ENCODE data around the gene FOXD1.
"Not testable (repeated sequence)": the region's sequence is repeated elsewhere in the genome, so short reads cannot be mapped to it uniquely, and the experiment has no call there.

Gene FOXD1

GRCh38 chr5:73448463-73449136, at the start of gene FOXD1:
Gene FOXD1, minus strand, starts transcription at chr5:73448777. Its CDS starts 415 bp downstream, at chr5:73448362.
- peak within 1 kb of the TSS; percentile 64 for H3K4me3 ChIP-seq (ENCODE audit: low read depth, low read length)
- DNase-seq (ENCODE audit: low read depth) = peak; percentile 93

- no peak for DNase-seq (ENCODE audit: low read depth)
- H3K4me3 ChIP-seq (ENCODE audit: low read depth, low read length) = peak overlapping the region; percentile 92
Measured at GRCh38 chr5:73497497-73498056, 49.0 kb upstream of the FOXD1 start.

GRCh38 chr5:73496984-73497457, 48.4 kb upstream of the FOXD1 start:
- no peak overlapping the region for H3K4me3 ChIP-seq (ENCODE audit: low read depth, low read length)
- peak; percentile 17 for DNase-seq (ENCODE audit: low read depth)

GRCh38 chr5:73495772-73496335, 47.3 kb upstream of the FOXD1 start:
- no peak overlapping the region for H3K4me3 ChIP-seq (ENCODE audit: low read depth, low read length)
- no peak for DNase-seq (ENCODE audit: low read depth)

- H3K4me3 ChIP-seq (ENCODE audit: low read depth, low read length) = no peak overlapping the region
- no peak for DNase-seq (ENCODE audit: low read depth)
Measured at GRCh38 chr5:73494721-73495120, 46.1 kb upstream of the FOXD1 start.

GRCh38 chr5:73493421-73493820, 44.8 kb upstream of the FOXD1 start:
- no peak for DNase-seq (ENCODE audit: low read depth)
- no peak overlapping the region for H3K4me3 ChIP-seq (ENCODE audit: low read depth, low read length)

GRCh38 chr5:73491155-73491554, 42.6 kb upstream of the FOXD1 start:
- no peak overlapping the region for H3K4me3 ChIP-seq (ENCODE audit: low read depth, low read length)
- no peak for DNase-seq (ENCODE audit: low read depth)

- no peak for DNase-seq (ENCODE audit: low read depth)
- no peak overlapping the region for H3K4me3 ChIP-seq (ENCODE audit: low read depth, low read length)
Measured at GRCh38 chr5:73490088-73490487, 41.5 kb upstream of the FOXD1 start.

GRCh38 chr5:73488806-73489205, 40.2 kb upstream of the FOXD1 start:
- DNase-seq (ENCODE audit: low read depth) = no peak
- H3K4me3 ChIP-seq (ENCODE audit: low read depth, low read length) = no peak overlapping the region

- H3K4me3 ChIP-seq (ENCODE audit: low read depth, low read length) = no peak overlapping the region
- DNase-seq (ENCODE audit: low read depth) = no peak
Measured at GRCh38 chr5:73487815-73488214, 39.2 kb upstream of the FOXD1 start.

- H3K4me3 ChIP-seq (ENCODE audit: low read depth, low read length); DNase-seq (ENCODE audit: low read depth): not testable (repeated sequence)
Measured at GRCh38 chr5:73487257-73487656, 38.7 kb upstream of the FOXD1 start.

- no peak for DNase-seq (ENCODE audit: low read depth)
- no peak overlapping the region for H3K4me3 ChIP-seq (ENCODE audit: low read depth, low read length)
Measured at GRCh38 chr5:73486119-73486899, 37.7 kb upstream of the FOXD1 start.

- no peak for DNase-seq (ENCODE audit: low read depth)
- H3K4me3 ChIP-seq (ENCODE audit: low read depth, low read length) = no peak overlapping the region
Measured at GRCh38 chr5:73485715-73486114, 37.1 kb upstream of the FOXD1 start.

GRCh38 chr5:73484511-73484910, 35.9 kb upstream of the FOXD1 start:
- no peak for DNase-seq (ENCODE audit: low read depth)

GRCh38 chr5:73483676-73484075, 35.1 kb upstream of the FOXD1 start:
- DNase-seq (ENCODE audit: low read depth) = no peak
- no peak overlapping the region for H3K4me3 ChIP-seq (ENCODE audit: low read depth, low read length)

More at GRCh38 chr5:73484511-73484910, 35.9 kb upstream of the FOXD1 start:
- no peak overlapping the region for H3K4me3 ChIP-seq (ENCODE audit: low read depth, low read length)

GRCh38 chr5:73482383-73483136, 34.0 kb upstream of the FOXD1 start:
- peak; percentile 53 for DNase-seq (ENCODE audit: low read depth)

GRCh38 chr5:73480500-73480899, 31.9 kb upstream of the FOXD1 start:
- H3K4me3 ChIP-seq (ENCODE audit: low read depth, low read length) = no peak overlapping the region
- no peak for DNase-seq (ENCODE audit: low read depth)

More at GRCh38 chr5:73482383-73483136, 34.0 kb upstream of the FOXD1 start:
- no peak overlapping the region for H3K4me3 ChIP-seq (ENCODE audit: low read depth, low read length)

- DNase-seq (ENCODE audit: low read depth) = no peak
- no peak overlapping the region for H3K4me3 ChIP-seq (ENCODE audit: low read depth, low read length)
Measured at GRCh38 chr5:73472116-73472515, 23.5 kb upstream of the FOXD1 start.

GRCh38 chr5:73471654-73472053, 23.1 kb upstream of the FOXD1 start:
- no peak for DNase-seq (ENCODE audit: low read depth)
- H3K4me3 ChIP-seq (ENCODE audit: low read depth, low read length) = no peak overlapping the region

Data from skeletal muscle cell (primary cell).